Urinary bladder (tissue), 4 donors: Measurements from ENCODE around the gene TRABD2A. TPM values are rescaled to one million over a fixed set of nuclear protein-coding genes. Genes with fewer than 3 reads are reported as not detected.

Experiments
- DNase-seq: peaks from one replicate; pipeline ENCODE4 v3.0.0-alpha.2; 2015; ENCODE audit errors: extremely low spot score
- H3K27ac ChIP-seq: one replicate; pipeline ENCODE4 v1.5.1; 2013; ENCODE audit warnings: low read depth, mild to moderate bottlenecking, moderate library complexity
- H3K36me3 ChIP-seq: one replicate; pipeline ENCODE4 v1.6.1; 2013; ENCODE audit warnings: mild to moderate bottlenecking, moderate library complexity; ENCODE audit not compliant: insufficient read depth
- H3K4me1 ChIP-seq: one replicate; pipeline ENCODE4 v1.6.1; 2013; ENCODE audit warnings: mild to moderate bottlenecking, moderate library complexity; ENCODE audit not compliant: insufficient read depth
- H3K4me3 ChIP-seq: one replicate; pipeline ENCODE4 v1.5.1; 2013; ENCODE audit warnings: low read depth, low read length
- WGBS: extraction: QIAGEN DNeasy Blood & Tissue Kit; methylation state at CpG from one replicate; pipeline ENCODE4 v1.1.7; 2013; 5-methylcytosine and 5-hydroxymethylcytosine counted together
- polyA plus RNA-seq: library from polyadenylated mRNA; stranded (reverse); fragments of 200-250 nt; gene quantifications from one replicate; pipeline ENCODE4 v1.2.3, GENCODE V29; 2013
- total RNA-seq: library from RNA; depleted of rRNA; stranded (reverse); fragments of >200 nt; gene quantifications from one replicate; pipeline ENCODE4 v1.2.3, GENCODE V29; 2014
- donor health status: healthy with polysubstance abuse.
- donor health status: healthy.

Gene TRABD2A
- total and polyA plus RNA-seq, 2 donors: 0.61 to 1.3 TPM

DNA sequence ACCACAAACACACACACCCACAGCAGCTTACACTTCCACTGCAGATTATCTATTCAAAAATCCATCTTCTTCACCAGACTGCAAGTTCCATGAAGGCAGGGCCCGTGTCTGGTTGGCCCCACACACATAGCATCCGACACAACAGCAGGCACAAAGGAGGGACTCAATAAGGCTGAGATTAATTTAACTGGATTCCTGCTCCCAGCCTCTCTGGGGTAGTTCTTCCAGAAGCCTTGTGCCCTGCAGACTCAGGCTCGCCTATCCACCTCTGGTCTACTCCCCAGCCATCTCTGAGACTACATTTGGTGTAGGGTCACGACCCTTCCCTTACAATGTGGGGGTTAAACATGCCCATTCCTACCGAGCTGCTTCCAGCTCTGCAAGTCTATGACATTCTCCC, 57.7 kb downstream of the TRABD2A start:
- Histone ChIP-seq H3K4me3 (no peak overlapping the region), H3K4me1 (no peaks in the 10 kb centered on the region), H3K36me3 (no peaks in the 10 kb centered on the region), H3K27ac (no peak overlapping the region)
- WGBS: 83% methylated on average over 5 of the region's 5 CpGs
- no peak for DNase-seq

DNA sequence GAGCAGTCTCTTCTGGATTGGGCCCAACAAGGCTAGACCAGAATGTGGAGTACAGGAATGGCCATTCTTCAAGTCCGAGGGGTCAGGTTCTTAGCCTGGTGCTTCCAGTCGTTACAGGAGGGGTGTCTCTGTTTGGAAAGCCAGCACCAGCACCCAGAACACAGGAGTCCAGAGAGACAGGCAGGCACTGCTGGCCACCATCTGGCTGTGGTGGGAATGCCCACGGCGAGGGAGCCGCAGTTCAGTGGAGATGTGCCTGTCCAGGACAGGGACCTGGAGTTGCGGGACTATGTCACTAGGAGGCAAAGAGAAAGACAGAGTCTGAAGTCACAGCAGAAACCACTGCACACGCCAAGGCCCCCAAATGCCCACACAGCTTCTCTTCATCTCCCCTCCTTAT, 59.1 kb downstream of the TRABD2A start:
- Histone ChIP-seq H3K4me3 (no peak overlapping the region), H3K36me3 (no peaks in the 10 kb centered on the region), H3K4me1 (no peaks in the 10 kb centered on the region), H3K27ac (no peak overlapping the region)
- DNase-seq: no peak
- 94% methylated on average over 7 of the region's 7 CpGs for WGBS

DNA sequence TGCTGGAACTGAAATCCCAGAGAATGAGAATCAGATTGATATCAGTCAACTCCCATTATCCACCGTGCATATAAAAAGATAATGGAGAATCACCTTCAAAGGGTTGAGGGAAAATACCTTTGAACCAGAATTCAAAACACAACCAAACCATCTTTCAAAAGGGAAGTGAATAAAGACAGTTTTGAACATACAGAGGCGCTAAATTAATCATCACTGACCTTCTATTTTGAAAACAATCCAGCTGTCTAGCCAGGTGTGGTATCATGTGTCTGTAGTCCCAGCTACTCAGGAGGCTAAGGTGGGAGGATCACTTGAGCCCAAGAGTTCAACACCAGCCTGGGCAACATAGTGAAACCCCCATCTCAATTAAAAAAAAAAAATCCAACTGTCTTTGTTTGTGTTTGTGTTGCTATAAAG, 63.6 kb downstream of the TRABD2A start:
- DNase-seq: no peak
- WGBS: 91% methylated on average over 2 of the region's 2 CpGs
- H3K4me3 ChIP-seq: no peak overlapping the region

DNA sequence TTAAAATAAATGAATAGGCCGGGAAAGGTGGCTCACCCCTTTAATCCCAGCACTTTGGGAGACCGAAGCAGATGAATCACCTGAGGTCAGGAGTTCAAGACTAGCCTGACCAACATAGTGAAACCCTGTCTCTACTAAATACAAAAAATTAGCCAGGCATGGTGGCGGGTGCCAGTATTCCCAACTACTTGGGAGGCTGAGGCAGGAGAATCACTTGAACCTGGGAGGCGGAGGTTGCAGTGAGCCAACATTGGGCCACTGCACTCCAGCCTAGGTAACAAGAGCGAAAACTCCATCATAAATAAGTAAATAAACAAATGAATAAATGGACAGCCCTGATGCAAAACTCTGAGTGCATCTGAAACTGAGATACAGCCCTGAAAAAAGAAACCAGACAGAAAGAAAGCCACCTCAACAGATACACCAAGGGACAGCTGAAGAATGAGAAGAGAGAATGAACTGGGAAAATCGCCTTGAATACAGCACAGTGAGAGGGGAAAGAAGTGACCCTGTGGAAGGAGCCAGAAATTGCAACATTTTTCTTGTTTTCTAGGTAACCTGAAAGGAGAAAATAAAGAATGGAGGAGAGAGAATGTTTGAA, 64.4 kb downstream of the TRABD2A start:
- DNase-seq: no peak

More for the DNA sequence above, 63.6 kb downstream of the TRABD2A start:
- Histone ChIP-seq H3K4me1 (no peaks in the 10 kb centered on the region), H3K36me3 (no peaks in the 10 kb centered on the region), H3K27ac (no peak overlapping the region)

DNA sequence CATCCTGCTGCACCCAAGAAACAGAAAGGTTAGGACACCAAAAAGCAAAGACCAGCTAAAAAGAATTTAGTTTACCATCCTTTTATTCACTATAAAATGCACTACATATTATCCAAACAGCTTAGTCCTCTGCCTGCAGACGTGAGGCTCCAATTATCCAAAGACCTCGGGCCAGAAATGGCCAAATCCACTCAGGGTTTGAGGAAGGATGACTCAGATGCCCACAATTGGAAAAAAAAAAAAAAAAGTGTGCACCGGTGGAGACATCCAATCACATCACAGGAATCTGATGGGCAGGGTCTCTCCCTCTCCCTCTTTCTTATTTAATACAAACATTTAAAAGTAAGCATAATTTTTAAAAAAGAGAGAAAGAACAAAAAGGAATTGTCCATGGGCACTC, 65.7 kb downstream of the TRABD2A start:
- Histone ChIP-seq H3K36me3 (no peaks in the 10 kb centered on the region), H3K4me1 (no peaks in the 10 kb centered on the region), H3K27ac (no peak overlapping the region), H3K4me3 (no peak overlapping the region)
- no peak for DNase-seq
- WGBS: 51% methylated on average over 3 of the region's 3 CpGs

More for the DNA sequence above, 64.4 kb downstream of the TRABD2A start:
- 93% methylated on average over 6 of the region's 6 CpGs for WGBS
- Histone ChIP-seq H3K27ac (no peak overlapping the region), H3K4me1 (no peaks in the 10 kb centered on the region), H3K36me3 (no peaks in the 10 kb centered on the region), H3K4me3 (no peak overlapping the region)

DNA sequence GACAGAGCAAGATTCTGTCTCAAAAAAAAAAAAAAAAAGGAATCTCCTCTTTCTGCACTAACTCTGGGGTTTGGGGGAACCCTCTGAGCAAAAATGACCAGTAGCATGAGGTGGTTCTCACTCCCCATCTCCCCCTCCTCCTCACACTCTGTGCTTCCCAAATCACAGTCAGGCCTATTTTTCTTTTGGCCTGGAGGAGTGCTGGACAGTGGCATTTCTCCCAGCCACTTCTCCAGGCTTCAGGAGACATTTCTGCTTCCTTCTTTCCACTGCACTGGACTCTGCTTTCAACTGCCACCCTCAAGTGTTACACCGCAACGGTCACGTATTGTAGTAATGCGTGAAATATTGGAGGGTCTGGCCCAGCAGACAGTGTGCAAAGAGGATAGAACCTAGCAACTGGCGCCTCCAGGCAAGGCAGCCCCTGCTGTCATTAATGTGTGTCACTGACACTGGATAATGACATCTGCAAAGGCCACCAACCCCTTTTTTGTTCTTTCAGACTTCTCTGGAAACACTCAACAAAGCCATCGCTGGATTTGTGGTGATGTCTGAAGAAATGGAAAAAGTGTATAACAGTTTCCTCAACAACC, 68.9 kb downstream of the TRABD2A start:
- Histone ChIP-seq H3K4me3 (no peak overlapping the region), H3K4me1 (no peaks in the 10 kb centered on the region)
- 92% methylated on average over 6 of the region's 6 CpGs for WGBS

DNA sequence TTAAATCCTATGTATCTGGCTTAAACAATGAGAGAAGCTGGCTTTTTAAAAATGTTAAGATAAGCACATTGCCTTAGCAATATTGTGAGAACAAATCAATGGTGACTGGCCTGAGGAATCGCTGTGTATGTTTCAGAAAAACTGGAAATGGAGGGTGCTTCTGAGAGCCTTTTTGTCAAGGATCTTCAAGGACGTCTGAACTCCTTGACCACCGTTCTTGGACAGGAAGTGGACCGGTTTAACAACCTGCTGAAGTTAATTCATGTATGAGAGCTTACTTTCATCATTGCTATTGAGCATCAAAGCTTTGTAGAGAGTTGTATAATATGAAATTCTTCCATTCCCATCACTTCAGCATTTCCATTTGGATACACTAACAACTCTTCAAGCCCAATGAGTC, 72.6 kb downstream of the TRABD2A start:
- H3K4me3 ChIP-seq: no peak overlapping the region
- no peak for DNase-seq
- H3K27ac ChIP-seq: no peak overlapping the region
- 68% methylated on average over 4 of the region's 4 CpGs for WGBS
- H3K36me3 ChIP-seq: no peaks in the 10 kb centered on the region
- H3K4me1 ChIP-seq: no peaks in the 10 kb centered on the region

More for the DNA sequence above, 68.9 kb downstream of the TRABD2A start:
- no peak overlapping the region for H3K27ac ChIP-seq
- H3K36me3 ChIP-seq: no peaks in the 10 kb centered on the region
- no peak for DNase-seq

DNA sequence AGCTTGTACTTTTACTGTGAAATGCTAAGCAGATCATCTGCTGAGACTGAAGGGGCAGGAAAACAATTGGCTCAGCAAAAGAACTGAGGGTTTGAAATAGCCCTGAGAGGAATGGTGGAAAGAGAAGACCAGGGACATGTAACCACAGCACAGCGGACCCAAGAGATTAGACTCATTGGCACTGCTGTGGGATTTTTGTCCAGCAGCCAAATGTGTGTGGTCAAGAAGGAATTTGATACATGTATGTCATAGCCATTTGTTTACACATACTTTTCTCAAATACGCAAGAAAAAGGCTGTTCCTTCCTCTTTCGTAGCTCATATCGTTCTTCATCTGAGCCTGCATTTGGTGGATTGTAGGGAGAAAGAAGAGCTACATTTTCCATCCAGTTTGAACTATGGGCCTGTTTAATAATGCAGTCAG, 73.8 kb downstream of the TRABD2A start:
- WGBS: 25% methylated on average over 4 of the region's 4 CpGs
- DNase-seq: peak; percentile 36
- Histone ChIP-seq H3K4me3 (no peak overlapping the region), H3K27ac (no peak overlapping the region), H3K36me3 (no peaks in the 10 kb centered on the region), H3K4me1 (no peaks in the 10 kb centered on the region)

DNA sequence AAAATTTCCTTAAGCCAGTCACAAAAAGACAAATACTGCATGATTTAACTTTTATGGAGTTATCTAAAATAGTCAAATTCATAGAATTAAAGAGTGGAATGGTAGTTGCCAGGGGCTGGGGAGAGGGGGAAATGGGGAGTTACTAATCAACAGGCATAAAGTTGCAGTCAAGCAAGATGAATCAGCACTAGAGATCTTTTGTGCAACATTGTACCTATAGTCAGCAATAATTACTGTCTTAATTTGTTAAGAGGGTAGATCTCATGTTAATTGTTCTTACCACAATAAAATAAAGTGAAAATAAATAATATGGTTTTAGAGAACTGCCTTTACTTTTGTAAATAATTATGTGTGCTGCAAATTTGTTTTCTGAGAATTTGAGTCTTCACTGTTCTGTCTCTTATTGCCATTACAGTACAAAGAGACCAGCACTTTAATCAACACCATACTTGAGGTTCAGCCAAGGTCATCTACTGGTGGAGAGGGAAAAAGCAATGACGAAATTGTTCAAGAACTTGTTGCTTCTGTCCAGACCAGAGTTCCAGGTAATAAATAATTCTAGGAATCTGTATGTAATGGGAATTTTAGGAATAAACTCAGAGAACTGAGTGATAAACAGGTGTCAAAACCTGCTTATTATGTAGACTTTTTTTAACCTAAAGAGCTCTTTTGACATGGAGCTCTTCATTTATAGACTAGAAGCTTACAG, 75.5 kb downstream of the TRABD2A start:
- 68% methylated on average over 1 of the region's 1 CpG for WGBS
- H3K4me1 ChIP-seq: no peaks in the 10 kb centered on the region
- no peak overlapping the region for H3K27ac ChIP-seq
- DNase-seq: no peak
- no peak overlapping the region for H3K4me3 ChIP-seq
- no peaks in the 10 kb centered on the region for H3K36me3 ChIP-seq

DNA sequence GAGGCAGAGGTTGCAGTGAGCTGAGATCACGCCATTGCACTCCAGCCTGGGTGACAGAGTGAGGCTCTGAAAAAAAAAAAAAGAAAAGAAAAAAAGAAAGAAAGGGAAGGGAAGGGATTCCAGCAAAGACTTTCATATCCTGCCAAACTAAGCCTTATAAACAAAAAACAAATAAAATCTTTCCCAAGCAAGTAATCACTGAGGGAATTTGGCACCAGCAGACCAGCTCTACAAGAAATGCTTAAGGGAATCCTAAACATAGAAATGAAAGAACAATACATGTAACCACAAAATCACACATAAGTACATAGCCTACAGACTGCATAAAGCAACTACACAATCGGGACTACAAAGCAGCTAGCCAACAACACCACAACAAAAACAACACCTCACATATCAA, 79.1 kb downstream of the TRABD2A start:
- Histone ChIP-seq H3K4me1 (no peaks in the 10 kb centered on the region), H3K27ac (no peak overlapping the region), H3K36me3 (no peaks in the 10 kb centered on the region), H3K4me3 (no peak overlapping the region)
- 66% methylated on average over 2 of the region's 2 CpGs for WGBS
- DNase-seq: no peak

DNA sequence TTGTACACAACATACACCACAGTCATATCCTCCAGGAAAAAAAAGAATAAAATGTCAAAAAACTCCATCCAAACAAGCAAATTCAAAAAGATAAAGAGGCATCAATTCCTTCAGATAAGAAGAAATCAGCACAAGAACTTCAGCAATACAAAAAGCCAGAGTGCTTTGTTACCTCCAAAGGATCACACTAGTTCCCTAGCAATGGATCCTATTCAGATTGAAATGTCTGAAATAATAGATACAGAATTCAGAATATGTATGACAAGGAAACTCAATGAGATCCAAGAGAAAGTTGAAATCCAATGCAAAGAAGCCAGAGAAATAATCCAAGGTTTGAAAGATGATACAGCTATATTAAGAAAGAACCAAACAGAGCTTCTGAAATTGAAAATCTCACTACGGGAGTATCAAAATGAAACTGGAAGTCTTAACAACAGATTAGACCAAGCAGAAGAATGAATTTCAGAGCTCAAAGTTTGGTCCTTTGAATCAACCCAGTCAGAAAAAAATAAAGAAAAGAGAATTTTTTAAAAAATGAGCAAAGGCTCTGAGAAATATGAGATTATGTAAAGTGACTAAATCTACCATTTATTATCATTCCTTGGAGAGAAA, 80.6 kb downstream of the TRABD2A start:
- H3K4me1 ChIP-seq: no peaks in the 10 kb centered on the region
- H3K27ac ChIP-seq: no peak overlapping the region
- no peak for DNase-seq
- no peak overlapping the region for H3K4me3 ChIP-seq
- H3K36me3 ChIP-seq: no peaks in the 10 kb centered on the region
- WGBS: 65% methylated on average over 1 of the region's 1 CpG

DNA sequence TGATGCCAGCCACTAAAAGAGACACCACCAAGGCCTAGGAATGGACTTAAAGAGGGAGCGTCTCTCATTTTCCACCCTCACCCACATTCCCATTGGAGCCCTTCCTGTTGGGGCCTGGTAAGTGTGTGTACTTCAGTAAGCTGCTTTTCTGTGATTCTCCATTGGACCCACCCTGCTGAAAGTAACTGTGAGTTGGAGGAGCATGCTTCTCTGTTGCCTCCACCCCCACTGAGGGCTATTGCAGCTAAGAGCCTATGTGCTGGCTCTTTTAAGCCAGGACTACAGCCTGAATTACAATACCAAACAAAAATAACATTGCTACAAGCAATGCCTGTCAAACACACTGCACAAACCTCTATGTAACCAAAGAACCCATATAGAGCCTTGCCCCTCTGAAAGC, 81.1 kb downstream of the TRABD2A start:
- WGBS: 96% methylated on average over 1 of the region's 1 CpG
- no peak for DNase-seq
- no peak overlapping the region for H3K4me3 ChIP-seq

DNA sequence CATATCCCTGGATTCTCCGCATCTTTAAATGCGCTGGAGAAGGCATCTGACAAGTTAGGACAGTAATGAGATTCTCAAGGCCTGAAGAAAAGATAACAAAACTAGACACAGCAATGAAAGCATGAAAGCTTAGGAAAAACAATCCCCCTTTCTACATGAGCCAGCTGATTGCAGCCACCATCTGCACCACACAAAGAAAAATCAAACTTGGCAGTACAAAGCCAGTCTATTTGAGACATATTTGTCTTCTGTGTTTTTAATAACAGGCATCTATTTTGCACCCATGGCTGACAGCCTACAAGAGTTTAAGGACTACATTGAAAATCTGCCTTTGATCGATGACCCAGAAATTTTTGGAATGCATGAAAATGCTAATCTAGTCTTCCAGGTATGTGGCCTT, 83.6 kb downstream of the TRABD2A start:
- no peak overlapping the region for H3K27ac ChIP-seq
- H3K36me3 ChIP-seq: no peaks in the 10 kb centered on the region
- H3K4me3 ChIP-seq: no peak overlapping the region
- DNase-seq: no peak
- no peaks in the 10 kb centered on the region for H3K4me1 ChIP-seq
- 78% methylated on average over 3 of the region's 3 CpGs for WGBS

More for the DNA sequence above, 81.1 kb downstream of the TRABD2A start:
- H3K4me1 ChIP-seq: no peaks in the 10 kb centered on the region
- no peaks in the 10 kb centered on the region for H3K36me3 ChIP-seq
- no peak overlapping the region for H3K27ac ChIP-seq

DNA sequence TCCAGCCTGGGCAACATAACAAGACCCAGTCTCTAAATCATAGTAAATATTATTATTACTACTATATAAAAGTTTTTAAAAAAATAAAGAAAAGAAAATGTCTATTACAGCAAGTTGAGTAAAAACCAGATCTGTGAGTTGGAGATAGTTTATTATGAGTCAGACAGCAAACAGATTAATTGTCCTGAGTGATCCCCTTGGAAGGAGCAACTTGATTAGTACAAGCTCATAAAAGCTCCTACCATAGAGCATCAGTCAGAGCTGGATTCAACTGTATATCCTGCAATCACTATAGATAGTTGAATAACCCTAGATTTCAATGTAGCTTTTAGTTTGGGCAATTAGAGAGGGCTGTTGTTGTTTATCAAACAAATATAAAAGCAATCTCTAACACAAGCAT, 84.1 kb downstream of the TRABD2A start:
- Histone ChIP-seq H3K4me3 (no peak overlapping the region), H3K4me1 (no peaks in the 10 kb centered on the region)
- no peak for DNase-seq

More for the DNA sequence above, 84.1 kb downstream of the TRABD2A start:
- Histone ChIP-seq H3K27ac (no peak overlapping the region), H3K36me3 (no peaks in the 10 kb centered on the region)
